ENCODE data around the gene TRIM69.
"Not testable (repeated sequence)": the region's sequence is repeated elsewhere in the genome, so short reads cannot be mapped to it uniquely, and the experiment has no call there.

TRIM69 gene

DNA sequence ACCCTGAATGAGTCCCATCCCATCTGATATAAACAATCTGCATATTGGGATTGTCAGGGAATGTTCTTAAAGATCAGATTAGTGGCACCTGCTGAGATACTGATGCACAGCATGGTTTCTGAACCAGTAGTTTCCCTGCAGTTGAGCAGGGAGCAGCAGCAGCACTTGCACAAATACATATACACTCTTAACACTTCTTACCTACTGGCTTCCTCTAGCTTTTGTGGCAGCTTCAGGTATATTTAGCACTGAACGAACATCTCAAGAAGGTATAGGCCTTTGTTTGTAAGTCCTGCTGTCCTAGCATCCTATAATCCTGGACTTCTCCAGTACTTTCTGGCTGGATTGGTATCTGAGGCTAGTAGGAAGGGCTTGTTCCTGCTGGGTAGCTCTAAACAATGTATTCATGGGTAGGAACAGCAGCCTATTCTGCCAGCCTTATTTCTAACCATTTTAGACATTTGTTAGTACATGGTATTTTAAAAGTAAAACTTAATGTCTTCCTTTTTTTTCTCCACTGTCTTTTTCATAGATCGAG lies 20.5 kb upstream of the TRIM69 start:
- DNase-seq (ENCODE audit: low read depth in 2 of 2, low spot score in 1 of 2), result no peak

DNA sequence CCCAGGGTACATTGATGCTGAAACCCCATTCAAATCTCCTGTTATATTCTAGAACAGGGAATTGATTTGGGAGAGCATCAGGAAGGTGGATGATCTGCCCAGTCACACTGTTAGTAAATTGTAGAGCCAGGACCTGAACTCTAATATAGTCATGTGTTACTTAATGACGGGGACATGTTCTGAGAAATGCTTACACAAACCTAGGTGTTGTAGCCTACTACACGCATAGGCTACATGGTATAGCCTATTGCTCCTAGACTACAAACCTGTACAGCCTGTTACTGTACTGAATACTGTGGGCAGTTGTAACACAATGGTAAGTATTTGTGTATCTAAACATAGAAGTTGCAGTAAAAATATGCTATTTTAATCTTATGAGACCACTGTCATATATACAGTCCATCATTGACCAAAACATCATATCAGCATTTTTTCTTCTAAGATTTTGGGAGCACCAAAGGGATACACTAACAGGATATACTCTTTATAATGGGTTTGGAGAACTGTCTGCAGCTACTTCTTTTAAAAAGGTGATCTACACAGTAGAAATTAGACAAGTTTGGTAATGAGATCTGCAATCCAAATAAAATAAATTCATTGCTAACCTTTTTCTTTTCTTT lies 19.2 kb upstream of the TRIM69 start:
- DNase-seq (ENCODE audit: low read depth in 2 of 2, low spot score in 1 of 2), result no peak

DNA sequence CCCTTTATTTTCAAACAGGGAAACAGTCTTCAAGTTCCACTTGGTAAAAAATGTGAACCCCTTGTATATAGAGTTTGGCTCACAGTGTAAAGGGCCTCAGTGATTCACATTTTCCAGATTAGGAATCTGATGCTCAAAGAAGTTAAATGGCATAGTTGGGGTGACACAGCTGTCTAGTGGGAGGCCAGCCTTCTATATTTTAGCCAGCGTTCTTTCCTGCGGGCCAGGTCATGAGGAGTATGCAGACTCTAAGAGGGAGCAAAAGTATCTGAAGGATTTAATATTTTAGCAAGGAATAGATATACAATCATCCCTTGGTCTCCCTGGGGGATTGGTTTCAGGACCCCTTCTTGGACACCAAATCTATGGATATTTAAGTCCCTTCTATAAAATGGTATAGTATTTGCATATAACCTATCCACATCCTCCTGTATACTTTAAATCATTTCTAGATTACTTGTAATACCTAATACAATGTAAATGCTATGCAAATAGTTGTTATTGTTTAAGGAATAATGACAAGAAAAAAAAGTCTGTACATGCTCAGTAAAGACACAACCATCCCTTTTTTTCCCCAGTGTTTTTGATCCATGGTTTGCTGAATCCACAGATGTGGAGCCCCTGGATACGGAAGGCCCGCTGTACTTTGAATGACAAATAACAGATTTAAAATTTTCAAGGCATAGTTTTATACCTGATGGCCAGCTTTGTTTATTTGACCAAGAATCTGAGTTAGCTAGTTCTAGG lies 18.0 kb upstream of the TRIM69 start:
- DNase-seq (ENCODE audit: low read depth in 2 of 2, low spot score in 1 of 2), result no peak

DNA sequence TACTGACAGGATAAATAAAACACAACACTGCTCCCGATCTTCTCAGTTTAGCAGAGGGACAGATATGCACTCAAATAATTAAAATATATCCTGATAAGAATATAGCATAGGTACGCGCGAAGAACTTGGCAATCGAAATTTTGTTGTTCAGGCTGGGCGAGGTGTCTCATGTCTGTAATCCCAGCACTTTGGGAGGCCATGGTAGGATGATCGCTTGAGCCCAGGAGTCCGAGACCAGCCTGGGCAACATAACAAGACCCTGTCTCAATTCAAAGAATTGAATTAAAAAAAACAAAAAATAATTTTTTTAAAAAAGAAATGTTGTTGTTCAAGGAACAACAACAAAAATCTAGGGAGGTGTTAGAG lies 17.4 kb upstream of the TRIM69 start:
- DNase-seq (ENCODE audit: low read depth in 2 of 2, low spot score in 1 of 2), result no peak

DNA sequence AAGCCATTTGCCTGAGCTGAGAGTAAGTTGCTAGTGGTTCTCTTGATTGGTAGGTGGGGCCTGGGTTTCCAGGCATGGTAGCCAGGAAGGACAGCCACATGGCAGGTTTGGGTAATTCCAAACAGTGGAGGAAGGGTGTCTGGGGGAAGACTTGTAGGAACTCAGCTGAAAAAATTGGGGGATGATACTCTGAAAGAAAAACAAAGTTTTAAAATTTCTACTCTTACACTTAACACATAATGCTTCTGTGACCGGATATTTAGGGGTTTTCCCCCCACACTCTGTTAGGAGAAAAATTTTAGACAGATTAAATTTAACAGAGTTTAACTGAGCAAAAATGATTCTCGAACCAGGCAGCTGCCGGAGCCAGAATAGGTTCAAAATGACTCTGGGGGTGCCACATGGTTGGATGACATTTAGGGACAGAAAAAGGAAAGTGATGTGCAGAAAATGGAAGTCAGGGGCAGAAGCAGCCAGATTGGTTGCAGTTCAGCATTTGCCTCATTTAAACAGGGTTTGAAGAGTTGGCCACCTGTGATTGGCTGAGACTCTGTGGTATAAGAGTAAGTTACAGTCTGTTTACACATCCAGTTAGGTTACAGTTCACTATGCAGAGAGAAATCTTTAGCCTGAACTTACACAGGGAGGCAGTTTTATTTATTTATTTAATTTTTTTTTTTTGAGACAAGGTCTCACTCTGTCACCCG lies 16.9 kb upstream of the TRIM69 start:
- no peak for DNase-seq (ENCODE audit: low read depth in 2 of 2, low spot score in 1 of 2)

DNA sequence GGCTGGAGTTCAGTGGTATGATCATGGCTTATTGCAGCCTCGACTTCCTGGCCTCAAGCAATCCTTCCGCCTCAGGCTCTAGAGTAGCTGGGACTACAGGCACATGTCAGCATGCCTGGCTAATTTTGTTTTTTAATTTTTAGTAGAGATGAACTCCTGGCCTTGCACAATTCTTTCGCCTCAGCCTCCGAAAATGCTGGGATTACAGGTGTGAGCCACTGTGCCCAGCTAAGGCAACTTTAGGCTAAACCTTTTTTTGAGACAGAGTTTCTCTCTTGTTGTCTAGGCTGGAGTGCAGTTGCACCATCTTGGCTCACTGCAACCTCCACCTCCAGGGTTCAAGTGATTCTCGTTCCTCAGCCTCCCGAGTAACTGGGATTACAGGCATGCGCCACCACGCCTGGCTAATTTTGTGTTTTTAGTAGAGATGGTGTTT lies 16.3 kb upstream of the TRIM69 start:
- not testable (repeated sequence) for DNase-seq (ENCODE audit: low read depth in 2 of 2, low spot score in 1 of 2)

DNA sequence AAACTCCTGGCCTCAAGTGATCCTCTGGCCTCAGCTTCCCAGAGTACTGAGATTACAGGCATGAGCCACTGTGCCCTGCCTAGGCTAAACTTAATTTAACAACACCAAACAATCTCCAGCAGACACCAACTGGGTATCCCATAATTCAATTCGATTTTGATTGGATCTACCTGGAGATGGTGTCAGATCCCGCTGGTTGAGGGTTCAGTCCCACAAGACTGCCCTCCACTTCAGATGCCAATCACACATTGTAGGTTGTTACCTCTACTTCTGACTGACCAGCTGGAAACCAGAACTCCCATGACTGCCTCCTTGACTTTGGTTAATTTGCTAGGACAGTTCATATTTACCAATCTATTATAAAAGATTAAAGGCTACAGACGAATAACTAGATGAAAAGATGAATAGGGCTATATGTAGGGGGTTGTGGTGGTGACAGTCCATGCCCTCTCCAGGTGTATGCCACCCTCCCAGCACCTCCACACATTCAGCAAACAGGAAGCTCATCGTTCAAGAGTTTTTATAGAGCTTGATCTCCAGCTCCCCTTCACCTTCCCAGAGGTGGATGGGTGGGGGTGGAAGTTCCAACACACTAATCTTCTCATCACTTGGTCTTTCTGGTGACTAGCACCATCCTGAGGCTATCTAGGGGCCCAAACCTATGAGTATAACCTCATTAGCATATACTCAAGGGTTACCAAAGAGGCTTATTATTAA lies 15.7 kb upstream of the TRIM69 start:
- no peak for DNase-seq (ENCODE audit: low read depth in 2 of 2, low spot score in 1 of 2)

DNA sequence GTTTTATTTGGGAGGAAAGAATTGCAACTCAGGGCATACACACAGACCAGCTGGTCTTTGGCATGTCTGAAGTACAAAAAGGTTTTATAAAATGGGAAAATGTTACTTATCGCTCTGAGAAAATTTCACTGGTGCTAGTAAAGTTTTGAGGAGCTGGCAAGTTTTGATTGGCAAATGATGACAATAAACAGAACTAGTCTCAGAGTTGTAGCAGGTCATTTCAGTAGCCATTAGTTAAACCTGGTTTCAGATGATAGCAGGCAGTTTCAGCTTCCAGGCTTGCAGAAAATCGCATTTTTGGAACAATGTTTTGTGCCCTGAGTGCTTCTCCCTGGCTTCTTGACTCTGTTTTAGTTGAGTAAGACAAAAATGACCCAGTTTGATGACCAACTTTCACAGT lies 14.3 kb upstream of the TRIM69 start:
- no peak for DNase-seq (ENCODE audit: low read depth in 2 of 2, low spot score in 1 of 2)

DNA sequence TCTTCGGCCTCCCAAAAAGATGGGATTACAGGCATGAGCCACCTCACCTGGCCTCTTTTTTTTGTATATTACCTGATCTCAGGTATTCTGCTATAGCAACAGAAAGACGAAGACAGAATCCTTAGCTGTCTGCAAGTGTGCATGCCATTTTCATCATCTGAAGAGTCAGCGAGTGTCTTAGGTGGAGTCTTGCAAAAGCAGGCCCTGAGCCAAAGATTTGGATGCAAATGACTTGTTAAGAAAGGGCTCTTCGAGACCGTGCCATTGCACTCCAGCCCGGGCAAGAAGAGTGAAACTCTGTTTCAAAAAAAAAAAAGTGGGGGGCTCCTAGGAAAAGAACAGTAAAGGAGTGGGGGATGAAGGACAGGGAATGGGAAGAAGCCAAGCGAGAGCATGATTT lies 10.2 kb upstream of the TRIM69 start:
- no peak for DNase-seq (ENCODE audit: low read depth in 2 of 2, low spot score in 1 of 2)

DNA sequence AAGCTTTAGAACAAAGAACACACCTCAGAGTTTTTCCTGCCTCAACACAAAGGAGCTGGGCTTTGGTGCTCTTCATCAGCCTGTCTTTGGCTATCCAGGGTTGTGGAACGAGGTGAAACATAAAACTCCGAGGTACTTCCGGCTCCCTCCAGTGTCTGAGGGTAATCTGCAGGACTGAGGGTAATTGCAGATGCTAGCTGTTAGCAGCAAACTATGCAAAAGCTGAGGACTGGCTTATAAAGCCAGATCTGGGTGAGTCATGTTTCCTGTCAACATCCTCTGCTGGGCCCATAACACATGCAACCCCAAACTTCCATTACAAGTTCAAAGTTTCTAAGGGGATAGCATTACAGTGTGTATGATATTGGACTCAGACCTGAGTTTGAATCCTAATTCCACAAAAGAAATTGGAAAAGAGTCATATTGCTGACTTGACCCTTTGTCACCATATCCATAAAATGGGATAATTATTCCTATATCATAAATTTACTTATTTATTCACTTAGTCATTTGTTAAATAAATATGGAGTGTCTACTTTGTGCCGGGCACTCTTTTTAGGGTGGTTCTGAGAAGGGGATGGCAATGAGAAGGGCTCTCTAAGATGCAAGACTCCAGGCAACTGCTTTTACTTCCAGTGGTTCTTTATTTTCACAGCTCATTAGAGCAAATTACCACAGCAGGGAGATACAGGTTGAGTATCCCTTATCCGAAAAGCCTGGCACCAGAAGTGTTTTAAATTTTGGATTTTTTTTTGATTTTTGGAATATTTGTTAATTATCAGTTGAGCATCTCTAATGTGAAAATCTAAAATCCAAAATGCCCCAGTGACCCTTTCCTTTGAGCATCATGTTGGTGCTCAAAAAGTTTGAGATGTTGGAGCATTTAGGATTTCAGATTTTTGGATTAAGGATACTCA lies 9.5 kb upstream of the TRIM69 start:
- DNase-seq (ENCODE audit: low read depth in 2 of 2, low spot score in 1 of 2), result peak in 1 of 2 donors; percentile 60

DNA sequence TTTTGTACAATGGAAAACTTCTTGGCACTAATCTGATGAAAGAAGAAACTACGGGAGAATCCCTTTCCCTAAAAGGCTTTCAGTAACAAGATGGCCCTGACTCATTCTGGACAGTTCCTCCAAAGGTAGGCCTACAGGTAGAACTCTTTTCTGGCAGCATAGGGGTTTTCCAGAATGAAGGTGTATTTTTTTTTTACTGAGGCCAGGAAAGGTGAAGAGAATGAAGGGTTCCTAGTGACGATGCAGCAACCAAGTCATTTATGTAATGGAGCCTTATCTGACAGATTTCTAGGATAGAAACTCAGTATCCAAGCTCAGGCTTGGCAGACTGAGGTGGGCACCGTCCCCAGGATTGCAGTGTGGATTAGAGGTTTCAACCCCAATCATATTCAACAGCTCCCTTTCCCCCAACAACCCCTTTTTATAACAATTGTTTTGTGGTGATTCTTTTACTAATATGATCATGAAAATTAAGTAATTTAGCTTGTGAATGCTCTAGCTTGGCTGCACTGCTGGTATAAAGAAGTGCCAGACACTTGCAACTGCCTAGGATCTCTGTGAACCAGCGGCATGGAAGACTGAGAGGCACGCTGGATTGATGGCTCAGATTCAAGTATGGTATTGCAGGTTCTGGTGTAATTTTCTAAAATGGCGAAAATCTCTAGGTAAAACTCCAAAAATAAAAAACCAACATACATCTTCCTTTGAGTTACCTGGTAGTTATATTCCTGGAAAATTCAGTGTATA lies 8.7 kb upstream of the TRIM69 start:
- no peak for DNase-seq (ENCODE audit: low read depth in 2 of 2, low spot score in 1 of 2)

DNA sequence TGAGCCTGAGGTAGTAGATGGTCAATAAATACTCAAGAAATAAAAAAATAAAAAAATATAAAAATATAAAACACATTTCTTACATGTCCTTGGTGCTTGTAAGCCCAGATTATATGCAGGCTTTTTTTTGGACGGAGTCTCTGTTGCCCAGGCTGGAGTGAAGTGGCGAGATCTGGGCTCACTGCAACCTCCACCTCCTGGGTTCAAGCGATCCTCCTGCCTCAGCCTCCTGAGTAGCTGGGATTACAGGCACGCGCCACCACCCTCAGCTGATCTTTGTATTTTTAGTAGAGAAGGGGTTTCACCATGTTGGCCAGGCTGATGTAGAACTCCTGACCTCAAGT lies 8.1 kb upstream of the TRIM69 start:
- not testable (repeated sequence) for DNase-seq (ENCODE audit: low read depth in 2 of 2, low spot score in 1 of 2)

DNA sequence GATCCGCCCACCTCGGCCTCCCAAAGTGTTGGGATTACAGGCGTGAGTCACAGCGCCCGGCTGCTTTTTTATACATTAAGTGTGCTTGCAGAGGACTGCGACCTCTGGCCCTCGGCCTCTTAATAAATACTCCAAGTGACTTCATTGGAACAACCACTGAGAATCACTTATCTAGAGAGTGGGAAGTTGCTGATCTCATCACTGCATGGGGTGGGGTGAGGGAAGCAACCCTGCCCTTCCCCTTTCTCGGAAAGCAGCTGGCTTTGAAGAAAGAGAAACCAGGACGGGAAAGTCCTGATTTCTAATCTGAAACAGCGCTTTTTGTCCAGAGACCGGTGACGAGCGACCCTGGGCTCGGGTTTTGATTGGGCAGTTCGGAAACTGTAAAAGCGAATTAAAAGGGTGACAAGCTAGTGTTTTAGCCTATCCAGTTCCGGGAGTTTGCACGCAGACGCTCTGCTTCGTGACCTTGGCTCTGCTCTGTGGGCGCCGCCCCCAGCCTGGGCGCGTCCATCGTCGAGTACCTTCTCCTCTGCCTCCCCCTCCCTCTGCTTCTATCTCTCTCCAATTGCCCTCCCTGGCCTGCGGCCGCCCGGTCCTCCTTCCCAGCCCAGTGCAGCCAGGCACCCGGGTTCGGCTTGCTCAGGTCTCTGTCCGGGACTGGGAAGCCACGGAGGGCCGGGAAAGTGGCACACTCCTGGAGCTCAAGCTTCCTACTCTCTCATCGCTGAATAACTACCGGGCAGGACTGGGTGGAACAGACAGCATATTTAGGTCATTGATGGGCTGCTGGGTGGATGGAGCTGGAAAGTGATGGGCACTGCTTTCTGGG lies 7.5 kb upstream of the TRIM69 start:
- DNase-seq (ENCODE audit: low read depth in 2 of 2, low spot score in 1 of 2), result peak; percentile 87 to 92

DNA sequence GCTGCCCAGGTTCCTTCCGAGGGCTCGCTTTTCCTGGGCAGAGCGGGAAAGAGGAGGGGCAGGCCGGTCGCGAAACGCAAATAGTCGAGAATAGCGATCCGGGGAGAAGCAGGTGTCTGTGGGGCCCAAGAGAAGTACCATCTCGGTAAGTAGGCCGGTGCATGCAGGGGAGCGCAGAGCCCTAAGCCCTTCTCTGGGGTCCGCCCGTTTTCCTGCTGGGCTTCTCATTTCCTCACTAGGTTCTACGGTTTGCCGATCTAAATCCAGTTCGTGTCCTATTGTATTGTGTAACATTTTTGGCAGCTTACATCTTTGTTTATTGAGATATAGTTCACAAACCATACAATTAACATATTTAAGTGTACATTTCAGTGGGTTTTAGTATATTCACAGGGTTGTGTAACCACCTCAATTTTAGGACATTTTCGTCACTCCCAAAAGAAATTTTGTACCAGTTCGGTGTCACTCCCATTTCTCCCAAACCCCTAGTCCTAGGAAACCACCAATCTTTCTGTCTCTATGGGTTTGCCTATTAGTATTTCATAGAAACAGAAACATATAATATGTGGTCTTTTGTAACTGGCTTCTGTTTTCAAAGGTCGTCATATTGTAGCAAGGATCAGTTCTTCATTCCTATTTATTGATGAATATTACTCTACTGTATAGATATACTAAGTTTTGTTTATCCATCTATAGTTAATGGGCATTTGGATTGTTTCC lies 6.8 kb upstream of the TRIM69 start:
- no peak for DNase-seq (ENCODE audit: low read depth in 2 of 2, low spot score in 1 of 2)

DNA sequence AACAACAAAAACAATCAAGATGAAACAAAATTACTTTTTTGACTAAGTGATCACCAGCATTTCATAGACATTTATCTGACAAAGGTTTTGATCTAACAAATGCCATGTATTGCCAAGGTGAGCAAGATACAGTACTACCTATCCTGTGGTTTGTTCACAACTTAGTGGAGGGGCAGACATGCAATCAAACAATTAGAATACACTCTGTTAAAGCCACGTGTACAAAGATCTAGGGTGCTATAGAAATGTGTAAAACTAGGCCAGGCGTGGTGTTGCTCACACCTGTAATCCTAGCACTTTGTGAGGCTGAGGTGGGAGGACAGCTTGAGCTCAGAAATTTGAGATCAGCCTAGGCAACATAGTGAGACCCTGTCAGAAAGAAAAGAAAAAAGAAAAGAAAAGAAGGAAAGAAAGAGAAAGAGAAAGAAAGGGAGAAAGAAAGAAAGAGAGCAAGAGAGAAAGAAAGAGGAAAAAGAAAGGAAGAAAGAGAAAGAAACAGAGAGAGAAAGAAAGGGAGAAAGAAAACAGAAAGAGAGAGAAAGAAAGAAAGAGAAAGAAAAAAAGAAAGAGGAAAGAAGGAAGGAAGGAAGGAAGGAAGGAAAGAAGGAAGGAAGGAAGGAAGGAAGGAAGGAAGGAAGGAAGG lies 1.4 kb upstream of the TRIM69 start:
- DNase-seq (ENCODE audit: low read depth in 2 of 2, low spot score in 1 of 2), result no peak

DNA sequence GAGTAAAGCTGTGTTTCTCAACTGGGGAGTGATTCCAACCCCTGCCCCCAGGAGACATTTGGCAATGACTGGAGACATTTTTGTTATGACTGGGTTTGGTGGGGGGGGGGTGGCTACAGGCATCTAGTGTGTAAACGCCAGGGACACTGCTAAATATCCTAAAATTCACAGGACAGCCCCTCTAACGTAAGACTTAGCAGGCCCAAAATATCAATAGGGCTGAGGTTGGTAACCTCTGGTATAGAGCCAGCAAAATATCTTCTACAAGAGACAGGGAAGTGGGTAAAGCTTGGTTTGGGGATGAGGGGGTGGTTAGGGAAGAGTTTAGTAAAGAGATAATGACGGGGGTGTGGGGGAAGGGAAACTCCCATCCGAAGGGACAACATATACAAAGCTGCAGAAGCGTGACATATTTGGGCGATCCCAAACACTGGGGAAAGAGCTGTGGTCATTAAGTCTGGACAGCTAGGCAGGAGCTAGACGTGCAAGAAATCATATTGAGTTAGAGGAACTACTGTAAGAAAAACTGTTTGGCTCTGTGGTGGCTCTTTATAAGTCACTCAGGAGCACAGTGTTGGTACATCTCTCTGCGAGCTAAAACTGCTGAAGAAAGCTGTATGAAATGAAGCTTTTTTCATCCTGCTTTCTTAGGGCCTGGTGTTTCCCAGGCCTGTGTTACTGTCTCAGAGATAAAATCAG lies 697 bp upstream of the TRIM69 start:
- no peak for DNase-seq (ENCODE audit: low read depth in 2 of 2, low spot score in 1 of 2)

DNA sequence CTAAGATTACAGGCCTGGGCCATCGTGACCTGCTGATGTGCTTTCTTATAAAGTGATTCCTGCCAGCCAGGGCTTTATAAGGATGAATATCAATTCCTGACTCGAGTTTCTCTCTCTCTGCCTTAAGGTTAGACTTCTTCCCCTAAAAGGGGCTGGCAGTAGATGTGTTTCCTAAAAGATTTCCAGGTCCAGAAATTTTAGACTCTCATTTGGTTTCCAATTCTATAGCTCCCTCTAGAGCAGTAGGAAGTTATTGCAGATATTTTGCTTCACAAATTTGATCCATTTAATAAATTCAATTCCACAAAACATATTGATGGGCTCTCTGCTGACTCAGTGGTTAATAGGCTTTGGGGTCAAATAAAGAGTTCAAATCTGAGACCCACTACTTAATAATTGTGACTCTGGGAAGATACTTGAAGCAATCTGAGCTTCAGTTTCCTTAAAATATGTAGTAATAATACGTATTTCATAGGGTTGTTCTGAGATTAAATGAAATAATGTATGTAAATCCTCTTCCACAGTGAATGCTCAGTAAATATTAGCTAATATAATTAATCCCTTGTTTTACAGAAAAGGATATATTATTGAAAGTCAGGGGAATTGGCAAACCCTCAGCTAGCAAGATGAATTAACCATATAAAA lies 2.1 kb downstream of the TRIM69 start:
- no peak for DNase-seq (ENCODE audit: low read depth in 2 of 2, low spot score in 1 of 2)

All from stimulated activated CD8-positive, alpha-beta memory T cell treated with anti-CD3 and anti-CD28 coated beads, Interleukin-4, amount 100 ng/mL, for 1 hour (primary cell).